CD4-positive, alpha-beta T cell treated with Interleukin-6 for 4 hours (primary cell): ENCODE data around the gene NCOA7.
"Not testable (repeated sequence)": the region's sequence is repeated elsewhere in the genome, so short reads cannot be mapped to it uniquely, and the experiment has no call there.

Experiments
- DNase-seq: peaks from one replicate; pipeline ENCODE4 v3.0.0-alpha.2; 2020; ENCODE audit warnings: mixed read lengths

The NCOA7 gene

DNA sequence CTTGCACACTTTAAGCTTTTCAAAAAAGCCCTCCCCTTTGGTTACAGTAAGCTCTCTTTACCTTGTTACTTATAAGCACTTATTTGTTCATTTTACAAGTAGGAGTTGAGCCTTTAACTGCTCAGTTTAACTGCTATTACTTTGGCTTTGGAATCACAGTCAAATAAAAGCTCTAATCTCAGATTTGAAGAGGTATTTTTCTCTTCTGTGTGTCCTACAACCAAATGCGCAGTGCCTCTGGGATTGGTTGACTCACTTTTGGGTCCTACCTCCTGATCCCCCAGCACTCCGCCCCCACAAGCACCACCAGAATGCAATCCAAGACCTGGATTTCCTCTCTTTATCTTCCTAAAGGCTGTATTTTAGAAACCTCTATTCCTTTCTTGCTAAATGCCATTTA, 2.5 kb downstream of the NCOA7 start:
- DNase-seq: no peak

DNA sequence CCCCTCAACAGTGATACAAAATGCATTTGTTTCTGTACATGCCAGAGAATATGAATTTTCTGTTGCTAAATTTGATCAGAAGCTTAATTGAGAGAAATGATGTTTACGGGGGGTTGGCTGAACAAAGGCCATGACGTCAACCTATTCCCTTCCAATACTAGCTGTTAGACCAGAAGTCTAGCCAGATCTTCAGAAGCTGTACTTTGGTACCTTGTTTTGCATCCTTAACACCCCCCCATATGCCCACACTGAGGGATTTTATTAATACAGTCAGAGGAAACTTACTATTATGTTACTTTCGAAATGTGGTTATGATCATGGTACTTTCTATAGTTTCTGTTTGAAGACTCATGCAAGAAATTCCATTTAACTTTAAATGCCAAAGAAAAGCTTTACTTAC, 3.1 kb downstream of the NCOA7 start:
- DNase-seq: no peak

- no peak for DNase-seq
Observed at GRCh38 chr6:125794342-125795137, 3.8 kb downstream of the NCOA7 start.

GRCh38 chr6:125795301-125795700, 4.5 kb downstream of the NCOA7 start:
- no peak for DNase-seq

GRCh38 chr6:125797120-125797885, 6.5 kb downstream of the NCOA7 start:
- DNase-seq: no peak

GRCh38 chr6:125797886-125798444, 7.2 kb downstream of the NCOA7 start:
- DNase-seq: no peak

DNA sequence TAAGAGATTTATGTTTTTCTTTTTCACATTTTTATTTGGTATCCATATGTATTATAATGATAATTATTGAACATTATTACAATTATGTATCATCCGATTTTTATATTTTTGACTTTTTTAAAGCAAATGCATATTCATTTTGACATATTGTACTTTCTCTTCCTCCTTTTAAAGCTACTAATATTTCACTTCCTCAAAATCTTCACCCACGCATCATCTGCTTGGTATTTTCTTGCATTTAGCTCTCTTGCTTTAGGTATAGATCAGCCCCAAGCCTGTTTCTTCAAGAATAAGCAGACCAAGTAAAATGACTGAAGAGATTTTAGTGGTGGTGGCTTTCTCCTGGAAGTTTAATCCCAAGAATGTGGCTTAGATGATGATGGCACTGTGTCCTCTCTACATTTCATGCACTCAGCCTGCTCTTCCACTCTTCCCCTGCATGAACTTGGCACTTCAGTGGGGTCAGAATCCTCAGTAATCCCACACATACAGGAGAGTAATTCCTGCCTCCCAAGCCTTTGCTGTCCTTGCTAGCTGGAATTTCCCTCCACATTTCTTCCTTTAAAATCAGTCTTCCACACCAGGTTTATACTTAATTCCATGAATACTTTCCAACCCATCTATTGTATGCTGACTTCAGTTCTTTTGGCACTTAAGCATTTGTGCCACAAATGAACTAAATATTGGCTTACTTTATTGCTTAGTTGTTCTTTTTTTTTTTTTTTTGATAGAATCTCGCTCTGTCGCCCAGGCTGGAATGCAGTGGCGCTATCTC, 8.2 kb downstream of the NCOA7 start:
- DNase-seq: no peak

GRCh38 chr6:125802383-125802782, 11.6 kb downstream of the NCOA7 start:
- DNase-seq: no peak

GRCh38 chr6:125802943-125803377, 12.2 kb downstream of the NCOA7 start:
- DNase-seq: no peak

DNA sequence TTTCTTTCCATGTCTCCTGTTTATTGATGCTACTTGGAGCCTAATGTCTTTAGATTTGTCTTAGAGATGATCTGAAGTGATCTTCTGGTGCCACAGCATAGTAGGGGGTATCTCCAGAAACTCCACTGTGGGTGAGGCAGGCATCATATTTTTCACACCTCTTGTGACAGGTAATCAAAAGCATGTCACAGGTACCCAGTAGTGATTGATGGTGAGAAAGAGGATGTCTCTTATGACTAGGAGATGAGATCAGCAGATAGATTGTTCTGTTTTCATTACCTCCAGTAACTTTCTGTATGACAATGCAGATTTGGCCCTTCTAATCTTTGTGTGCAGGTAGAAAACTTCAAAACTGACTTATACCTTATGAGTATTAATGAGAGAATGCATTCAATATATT, 13.5 kb downstream of the NCOA7 start:
- peak; percentile 19 for DNase-seq

GRCh38 chr6:125804866-125805425, 14.2 kb downstream of the NCOA7 start:
- not testable (repeated sequence) for DNase-seq

GRCh38 chr6:125806813-125807212, 16.1 kb downstream of the NCOA7 start:
- no peak for DNase-seq

DNA sequence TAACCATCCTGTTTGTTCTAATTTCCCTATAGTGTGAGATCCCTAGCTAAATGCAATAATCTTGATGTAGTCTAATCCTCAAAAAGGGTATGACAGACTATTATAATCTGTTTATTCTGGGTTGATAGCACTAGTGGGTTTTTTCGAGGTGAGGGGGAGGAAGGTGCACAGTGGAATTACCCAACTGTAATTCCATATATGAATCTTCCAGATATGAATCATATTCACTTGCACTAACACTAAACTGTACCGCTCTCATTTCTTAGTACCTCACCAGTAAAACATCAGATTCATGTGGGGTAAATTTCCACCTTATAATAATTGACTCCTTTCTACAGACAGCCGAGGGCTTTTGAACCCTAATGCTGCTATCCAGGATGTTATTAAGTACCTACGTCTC, 16.5 kb downstream of the NCOA7 start:
- DNase-seq: no peak

DNA sequence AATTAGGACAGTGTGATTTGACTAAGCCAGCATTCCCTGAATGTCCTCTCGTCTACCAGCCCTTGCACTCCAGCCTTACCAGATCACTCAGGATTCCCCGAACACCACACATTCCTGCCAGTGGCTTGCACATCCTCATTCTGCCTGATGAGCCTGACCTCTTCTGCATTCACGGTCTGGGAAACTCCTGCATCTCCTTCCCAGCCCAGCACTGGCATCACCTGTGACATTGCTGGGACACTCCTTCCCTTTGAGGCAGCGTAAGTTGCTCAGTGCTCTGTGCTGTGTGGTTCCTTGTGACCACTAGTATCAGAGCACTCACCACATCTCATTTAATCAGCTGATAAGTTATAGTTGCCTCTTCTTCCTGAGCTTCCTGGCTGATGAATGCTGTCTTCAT, 17.3 kb downstream of the NCOA7 start:
- no peak for DNase-seq

- no peak for DNase-seq
Observed at GRCh38 chr6:125808591-125808990, 17.8 kb downstream of the NCOA7 start.

- no peak for DNase-seq
Observed at GRCh38 chr6:125809570-125810170, 18.9 kb downstream of the NCOA7 start.

DNA sequence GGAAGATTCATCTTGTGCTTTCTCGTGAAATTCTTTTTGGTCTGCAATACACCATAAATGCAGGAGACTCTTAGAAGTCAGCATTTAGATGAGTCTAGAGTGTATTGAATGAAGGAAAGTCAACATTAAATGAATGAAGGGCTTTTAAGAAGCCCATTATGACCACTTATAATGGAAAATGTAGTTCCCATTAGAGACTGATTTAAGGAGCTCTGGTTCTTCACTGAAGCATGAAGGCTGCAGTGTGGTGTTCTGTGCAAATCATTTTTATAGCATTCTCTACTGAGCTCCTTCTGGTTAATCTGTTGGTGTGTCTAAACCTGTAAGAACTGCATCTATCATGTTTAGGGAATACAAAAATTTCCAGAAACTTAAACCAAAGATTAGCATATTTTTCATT, 19.7 kb downstream of the NCOA7 start:
- DNase-seq: no peak

- DNase-seq: no peak
Observed at GRCh38 chr6:125811259-125811658, 20.5 kb downstream of the NCOA7 start.

- DNase-seq: no peak
Observed at GRCh38 chr6:125812394-125813292, 21.9 kb downstream of the NCOA7 start.

GRCh38 chr6:125814481-125814880, 23.7 kb downstream of the NCOA7 start:
- DNase-seq: no peak
